Endothelial cell of umbilical vein (primary cell): ENCODE measurements around the gene DISP2. TPM values are rescaled to one million over a fixed set of nuclear protein-coding genes. Genes with fewer than 3 reads are reported as not detected.

Experiments
- BruUV-seq: library from RNA; stranded (reverse); fragments of 400-500 nt; replicated peaks from 2 replicates; lab custom pipeline; 2021; lab: Mats Ljungman, UMichigan
- CTCF ChIA-PET: fragments of 300-600, 350-600 bp; sonication (Branson Sonifier 250); formaldehyde crosslinking; loops from one replicate; lab custom pipeline; 2021; ENCODE audit warnings: antibody characterized with exemption, inconsistent platforms; lab: Charles Lee
- POLR2A ChIA-PET: fragments of 300-600, 350-600 bp; sonication (Branson Sonifier 250); formaldehyde crosslinking; loops from one replicate; lab custom pipeline; 2021; ENCODE audit warnings: antibody characterized with exemption, inconsistent platforms; lab: Charles Lee
- DNase-seq: peaks from one replicate; pipeline ENCODE4 v3.0.0-alpha.2; 2011; ENCODE audit warnings: low read depth, low spot score
- FAIRE-seq: peaks from 2 replicates; lab custom pipeline; 2011; peaks lifted over from hg19 to GRCh38; lab: Jason Lieb, UNC
- H2AFZ ChIP-seq: 2 replicates; pipeline ENCODE4 v1.6.0; 2012; ENCODE audit warnings: low read depth, low read length, control low read depth, inconsistent platforms
- H3K27ac ChIP-seq: 2 replicates; pipeline ENCODE4 v1.5.1; 2011; ENCODE audit warnings: low read depth, mild to moderate bottlenecking, control low read depth, low read length, moderate library complexity; ENCODE audit not compliant: insufficient read depth
- H3K27me3 ChIP-seq, 2 experiments: 2 replicates each; pipeline versions ENCODE4 v1.6.0 to v1.6.1; 2011; ENCODE audit warnings: low read length in 2 of 2, mixed read lengths in 1 of 2; ENCODE audit not compliant: control insufficient read depth in 2 of 2, insufficient read depth in 2 of 2
- H3K36me3 ChIP-seq, 2 experiments: 2 replicates in 1 of 2; 3 replicates in 1 of 2; pipeline ENCODE4 v1.5.1; 2011; ENCODE audit warnings: low read length in 2 of 2, mild to moderate bottlenecking in 1 of 2, moderate library complexity in 1 of 2; ENCODE audit not compliant: control insufficient read depth in 2 of 2, insufficient read depth in 2 of 2; ENCODE audit errors: extremely low read depth in 1 of 2
- H3K4me1 ChIP-seq: 3 replicates; pipeline ENCODE4 v1.5.1; 2011; ENCODE audit warnings: mild to moderate bottlenecking, low read length; ENCODE audit not compliant: control insufficient read depth, insufficient read depth; ENCODE audit errors: extremely low read depth
- H3K4me2 ChIP-seq: 2 replicates; pipeline ENCODE4 v1.6.1; 2011; ENCODE audit warnings: low read length, control low read depth, mixed read lengths; ENCODE audit not compliant: insufficient read depth
- H3K4me3 ChIP-seq, 3 experiments: fragments of 200-600 bp in 1 of 3; sonication (generic), shearing (Covaris generic) in 1 of 3; replicated peaks in 1 of 3; 2 replicates each; pipeline ENCODE4 v1.5.1; 2011 to 2016; ENCODE audit warnings: control low read depth in 3 of 3, low read length in 3 of 3, mild to moderate bottlenecking in 2 of 3, inconsistent platforms in 1 of 3, low read depth in 1 of 3, moderate library complexity in 1 of 3; ENCODE audit not compliant: insufficient read depth in 1 of 3
- H3K79me2 ChIP-seq: 2 replicates; pipeline ENCODE4 v1.6.0; 2012; ENCODE audit warnings: low read length, inconsistent platforms; ENCODE audit not compliant: control insufficient read depth, insufficient read depth
- H3K9ac ChIP-seq: replicated peaks from 2 replicates; pipeline ENCODE3; 2011; ENCODE audit warnings: low read length, control low read depth; ENCODE audit not compliant: insufficient read depth; ENCODE audit errors: extremely low read depth
- H3K9me1 ChIP-seq: replicated peaks from 3 replicates; pipeline ENCODE4 v1.6.0; 2011; ENCODE audit warnings: mild to moderate bottlenecking, low read length; ENCODE audit not compliant: control insufficient read depth, insufficient read depth; ENCODE audit errors: extremely low read depth
- H3K9me3 ChIP-seq: replicated peaks from 2 replicates; pipeline ENCODE4 v1.5.1; 2012; ENCODE audit warnings: low read length, inconsistent platforms; ENCODE audit not compliant: control insufficient read depth, insufficient read depth
- H4K20me1 ChIP-seq: replicated peaks from 2 replicates; pipeline ENCODE3; 2011; ENCODE audit warnings: mild to moderate bottlenecking, low read length; ENCODE audit not compliant: control insufficient read depth, insufficient read depth; ENCODE audit errors: extremely low read depth
- CTCF ChIP-seq, 2 donors: IDR thresholded peaks; 1 replicate in 1 of 2; 2 replicates in 1 of 2; pipeline ENCODE4 v1.5.1; 2011; ENCODE audit warnings: low read length in 2 of 2, mild to moderate bottlenecking in 2 of 2, moderate library complexity in 2 of 2, control low read depth in 1 of 2, inconsistent platforms in 1 of 2, low read depth in 1 of 2; ENCODE audit not compliant: insufficient read depth in 1 of 2; ENCODE audit errors: extremely low read depth in 1 of 2
- EZH2 ChIP-seq: IDR thresholded peaks from 2 replicates; pipeline ENCODE4 v1.6.1; 2012; ENCODE audit warnings: borderline replicate concordance, low read depth, mild to moderate bottlenecking, moderate library complexity, low read length, inconsistent platforms; ENCODE audit not compliant: severe bottlenecking
- FOS ChIP-seq: IDR thresholded peaks from 2 replicates; pipeline ENCODE4 v1.6.1; 2011; ENCODE audit warnings: mild to moderate bottlenecking, low read length, moderate library complexity, borderline replicate concordance; ENCODE audit not compliant: insufficient read depth
- GATA2 ChIP-seq: IDR thresholded peaks from 2 replicates; pipeline ENCODE4 v1.7.0; 2011; ENCODE audit warnings: low read depth, mild to moderate bottlenecking, moderate library complexity, mixed read lengths, low read length; ENCODE audit not compliant: insufficient read length, insufficient read depth
- JUN ChIP-seq: IDR thresholded peaks from 2 replicates; pipeline ENCODE4 v1.6.1; 2011; ENCODE audit warnings: borderline replicate concordance, low read depth; ENCODE audit not compliant: insufficient read length, insufficient read depth
- MAX ChIP-seq: IDR thresholded peaks from 2 replicates; pipeline ENCODE4 v1.6.1; 2011; ENCODE audit not compliant: insufficient read depth, insufficient read length
- MYC ChIP-seq: IDR thresholded peaks from one replicate; pipeline ENCODE4 v1.6.1; 2011; ENCODE audit warnings: mild to moderate bottlenecking, low read depth, low read length
- POLR2A ChIP-seq: IDR thresholded peaks from 2 replicates; pipeline ENCODE4 v1.6.1; 2012; ENCODE audit warnings: low read depth, mild to moderate bottlenecking, control low read depth, low read length
- POLR2AphosphoS5 ChIP-seq: IDR thresholded peaks from 2 replicates; pipeline ENCODE4 v1.6.1; 2012; ENCODE audit warnings: low read depth, mild to moderate bottlenecking, control low read depth, low read length, moderate library complexity; ENCODE audit not compliant: insufficient read depth
- dilution Hi-C: fragments of 300-500 bp; cut with MboI; formaldehyde crosslinking; loops from one replicate; pipeline ENCODE4 v1.15.0; 2019; ENCODE audit warnings: low sequenced_read_pairs; ENCODE audit not compliant: extremely low pct_ligation_motif_present
- intact Hi-C: fragments of 100-400 bp; cut with micrococcal nuclease; formaldehyde crosslinking; loops from one replicate; pipeline ENCODE4 v1.10.0; 2022
- polyA plus RNA-seq, 4 experiments: library from polyadenylated mRNA; depleted of rRNA in 3 of 4; stranded (reverse) in 3 of 4; unstranded in 1 of 4; fragments of >200 nt; gene quantifications; 2 replicates each; pipeline versions ENCODE4 v1.2.1 to v1.2.3, GENCODE V29; 2011 to 2012; ENCODE audit warnings: missing spikeins in 1 of 4
- total RNA-seq: library from RNA; stranded (reverse); gene quantifications from 2 replicates; pipeline ENCODE4 v1.2.3, GENCODE V29; 2021

The DISP2 gene
- total and polyA plus RNA-seq, 2 donors (not counting 3 experiments of a cell fraction or from before 2014, with no cell fraction given), result 0.10 to 1.2 TPM

- Histone ChIP-seq H3K9me1 (no peaks in the 10 kb centered on the region), H3K9ac (no peak overlapping the region), H3K4me1 (peaks cover 53% of the 10 kb centered on the region), H4K20me1 (no peaks in the 10 kb centered on the region), H3K27me3 (no peaks in the 10 kb centered on the region), H3K4me3 (peak overlapping the region in 1 of 3 experiments; percentile 16), H3K4me2 (peak overlapping the region; percentile 90), H3K79me2 (peaks cover 11% of the 10 kb centered on the region), H3K36me3 (no peaks in the 10 kb centered on the region), H3K9me3 (no peaks in the 10 kb centered on the region), H2AFZ (no peak overlapping the region), H3K27ac (no peak overlapping the region)
- CTCF ChIA-PET, result interaction anchor here (1.3 to 5.3 kb wide), 7 partner anchors 9 to 96 kb away, joined by 4 to 81 read pairs (median 15); partner anchors contain the start of gene CCDC9B
- no TSS peak for BruUV-seq
- intact Hi-C loops (no loop called here), dilution Hi-C loops (no loop called here)
- POLR2A ChIA-PET, result interaction anchor here (1.2 kb wide), 1 partner anchor 8 kb away, joined by 4 read pairs; no protein-coding TSS in a partner anchor
- DNase-seq, result no peak
- TF ChIP-seq MYC (no peak), POLR2A (no peak), GATA2 (no peak), POLR2AphosphoS5 (no peak), MAX (no peak), FOS (no peak), CTCF (IDR thresholded peaks at IDR 0.05; ENCODE audit: extremely low read depth in 1 of 2, insufficient read depth in 1 of 2, low read depth in 1 of 2, low read length in 2 of 2) (no peak), JUN (no peak), EZH2 (no peak)
- no peak for FAIRE-seq
Observed at GRCh38 chr15:40325700-40326099, 32.3 kb upstream of the DISP2 start.
